ENCODE data around the gene TARS2.

Gene TARS2

GRCh38 chr1:150473659-150474058, 13.6 kb upstream of the TARS2 start:
- WGBS (ENCODE audit: extremely low coverage, insufficient coverage, insufficient read length), result no CpG with 5 or more reads among the region's 4 CpGs

GRCh38 chr1:150474869-150475268, 12.3 kb upstream of the TARS2 start:
- no peak overlapping the region for H4K12ac ChIP-seq (ENCODE audit: low read depth, low read length)
- no peak overlapping the region for H3K27ac ChIP-seq (ENCODE audit: low read depth, low read length)
- no peaks in the 10 kb centered on the region for H3K79me2 ChIP-seq (ENCODE audit: control insufficient read depth, insufficient read depth, low read length, poor library complexity)
- H3K4ac ChIP-seq (ENCODE audit: low read depth, low read length), result no peak overlapping the region
- H3K36me3 ChIP-seq (ENCODE audit: control insufficient read depth in 1 of 2, insufficient read depth in 2 of 2, low read length in 2 of 2), result peaks cover 25 to 28% of the 10 kb centered on the region in 2 experiments
- H3K23ac ChIP-seq (ENCODE audit: low read length), result no peak overlapping the region
- WGBS (ENCODE audit: extremely low coverage, insufficient coverage, insufficient read length), result no CpG with 5 or more reads among the region's 4 CpGs
- no peaks in the 10 kb centered on the region for H3K9me3 ChIP-seq (ENCODE audit: insufficient read depth, low read depth, low read length)
- H4K91ac ChIP-seq (ENCODE audit: low read depth, low read length), result no peak overlapping the region
- H3K9ac ChIP-seq (ENCODE audit: low read length), result no peak overlapping the region
- no peak for DNase-seq
- no peak overlapping the region for H3K4me3 ChIP-seq (ENCODE audit: low read depth, low read length)
- no peak overlapping the region for H4K8ac ChIP-seq (ENCODE audit: low read depth, low read length)
- no peak overlapping the region for H3K4me2 ChIP-seq (ENCODE audit: low read length)
- H3K18ac ChIP-seq (ENCODE audit: low read length), result no peak overlapping the region
- no peak overlapping the region for H2BK120ac ChIP-seq (ENCODE audit: insufficient read depth, low read length, poor library complexity)
- H3K79me1 ChIP-seq (ENCODE audit: low read length), result no peaks in the 10 kb centered on the region
- H2AFZ ChIP-seq (ENCODE audit: insufficient read depth, low read length, poor library complexity), result no peak overlapping the region
- H3K14ac ChIP-seq (ENCODE audit: low read length), result no peak overlapping the region
- no peak overlapping the region for H2BK5ac ChIP-seq (ENCODE audit: low read depth, low read length, poor library complexity)
- no peak overlapping the region for H2AK5ac ChIP-seq (ENCODE audit: low read length)
- H3K27me3 ChIP-seq (ENCODE audit: insufficient read depth, low read length), result no peaks in the 10 kb centered on the region
- H3K4me1 ChIP-seq (ENCODE audit: control insufficient read depth in 1 of 2, insufficient read depth in 2 of 2, low read length in 2 of 2), result no peaks in the 10 kb centered on the region
- H2BK12ac ChIP-seq (ENCODE audit: low read length), result no peak overlapping the region

More at GRCh38 chr1:150473659-150474058, 13.6 kb upstream of the TARS2 start:
- no peak overlapping the region for H3K14ac ChIP-seq (ENCODE audit: low read length)
- no peak overlapping the region for H4K8ac ChIP-seq (ENCODE audit: low read depth, low read length)
- peaks cover 27 to 28% of the 10 kb centered on the region in 2 experiments for H3K36me3 ChIP-seq (ENCODE audit: control insufficient read depth in 1 of 2, insufficient read depth in 2 of 2, low read length in 2 of 2)
- H4K91ac ChIP-seq (ENCODE audit: low read depth, low read length), result no peak overlapping the region
- H3K4ac ChIP-seq (ENCODE audit: low read depth, low read length), result no peak overlapping the region
- no peaks in the 10 kb centered on the region for H3K27me3 ChIP-seq (ENCODE audit: insufficient read depth, low read length)
- no peak overlapping the region for H2BK5ac ChIP-seq (ENCODE audit: low read depth, low read length, poor library complexity)
- H3K4me1 ChIP-seq (ENCODE audit: control insufficient read depth in 1 of 2, insufficient read depth in 2 of 2, low read length in 2 of 2), result no peaks in the 10 kb centered on the region
- H4K12ac ChIP-seq (ENCODE audit: low read depth, low read length), result no peak overlapping the region
- no peak overlapping the region for H2BK12ac ChIP-seq (ENCODE audit: low read length)
- no peak overlapping the region for H2AFZ ChIP-seq (ENCODE audit: insufficient read depth, low read length, poor library complexity)
- H3K9ac ChIP-seq (ENCODE audit: low read length), result no peak overlapping the region
- no peak overlapping the region for H3K18ac ChIP-seq (ENCODE audit: low read length)
- no peaks in the 10 kb centered on the region for H3K9me3 ChIP-seq (ENCODE audit: insufficient read depth, low read depth, low read length)
- H3K4me2 ChIP-seq (ENCODE audit: low read length), result no peak overlapping the region
- DNase-seq, result no peak
- no peak overlapping the region for H2BK120ac ChIP-seq (ENCODE audit: insufficient read depth, low read length, poor library complexity)
- no peaks in the 10 kb centered on the region for H3K79me1 ChIP-seq (ENCODE audit: low read length)
- no peak overlapping the region for H3K4me3 ChIP-seq (ENCODE audit: low read depth, low read length)
- H3K79me2 ChIP-seq (ENCODE audit: control insufficient read depth, insufficient read depth, low read length, poor library complexity), result no peaks in the 10 kb centered on the region
- no peak overlapping the region for H3K27ac ChIP-seq (ENCODE audit: low read depth, low read length)
- H2AK5ac ChIP-seq (ENCODE audit: low read length), result no peak overlapping the region
- H3K23ac ChIP-seq (ENCODE audit: low read length), result no peak overlapping the region

DNA sequence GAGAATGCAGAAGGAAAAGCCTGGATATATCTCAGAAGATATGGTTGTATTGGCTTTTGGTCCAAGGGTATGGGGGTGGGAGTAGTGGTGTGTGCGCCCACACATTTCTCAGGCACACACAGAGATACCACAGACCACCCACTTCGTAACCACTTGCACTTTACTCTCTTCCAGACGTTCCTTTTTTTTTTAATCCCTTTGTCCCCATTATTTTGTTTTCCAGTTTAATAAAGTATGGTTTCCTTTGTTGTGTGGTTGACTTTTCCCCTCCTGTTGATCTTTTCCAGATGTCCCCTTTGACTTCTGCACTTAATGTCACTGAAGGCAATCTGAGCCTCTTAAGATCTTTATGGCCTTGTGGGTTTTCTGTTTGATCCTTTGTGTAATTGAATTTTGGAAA, 10.5 kb upstream of the TARS2 start:
- Histone ChIP-seq H3K4me3 (ENCODE audit: low read depth, low read length) (no peak overlapping the region), H3K9ac (ENCODE audit: low read length) (no peak overlapping the region), H2AFZ (ENCODE audit: insufficient read depth, low read length, poor library complexity) (no peak overlapping the region), H4K91ac (ENCODE audit: low read depth, low read length) (no peak overlapping the region), H3K79me1 (ENCODE audit: low read length) (no peaks in the 10 kb centered on the region), H3K14ac (ENCODE audit: low read length) (no peak overlapping the region), H3K27me3 (ENCODE audit: insufficient read depth, low read length) (no peaks in the 10 kb centered on the region), H4K12ac (ENCODE audit: low read depth, low read length) (no peak overlapping the region), H3K36me3 (ENCODE audit: control insufficient read depth in 1 of 2, insufficient read depth in 2 of 2, low read length in 2 of 2) (peaks cover 14% of the 10 kb centered on the region in 2 experiments), H4K8ac (ENCODE audit: low read depth, low read length) (no peak overlapping the region), H2AK5ac (ENCODE audit: low read length) (no peak overlapping the region), H2BK120ac (ENCODE audit: insufficient read depth, low read length, poor library complexity) (no peak overlapping the region), H3K23ac (ENCODE audit: low read length) (no peak overlapping the region), H3K79me2 (ENCODE audit: control insufficient read depth, insufficient read depth, low read length, poor library complexity) (no peaks in the 10 kb centered on the region), H3K27ac (ENCODE audit: low read depth, low read length) (no peak overlapping the region), H3K4me2 (ENCODE audit: low read length) (no peak overlapping the region), H2BK12ac (ENCODE audit: low read length) (no peak overlapping the region), H3K18ac (ENCODE audit: low read length) (no peak overlapping the region), H3K9me3 (ENCODE audit: insufficient read depth, low read depth, low read length) (no peaks in the 10 kb centered on the region), H3K4me1 (ENCODE audit: control insufficient read depth in 1 of 2, insufficient read depth in 2 of 2, low read length in 2 of 2) (no peaks in the 10 kb centered on the region), H2BK5ac (ENCODE audit: low read depth, low read length, poor library complexity) (no peak overlapping the region), H3K4ac (ENCODE audit: low read depth, low read length) (no peak overlapping the region)
- DNase-seq, result no peak
- WGBS (ENCODE audit: extremely low coverage, insufficient coverage, insufficient read length), result no CpG with 5 or more reads among the region's 3 CpGs

DNA sequence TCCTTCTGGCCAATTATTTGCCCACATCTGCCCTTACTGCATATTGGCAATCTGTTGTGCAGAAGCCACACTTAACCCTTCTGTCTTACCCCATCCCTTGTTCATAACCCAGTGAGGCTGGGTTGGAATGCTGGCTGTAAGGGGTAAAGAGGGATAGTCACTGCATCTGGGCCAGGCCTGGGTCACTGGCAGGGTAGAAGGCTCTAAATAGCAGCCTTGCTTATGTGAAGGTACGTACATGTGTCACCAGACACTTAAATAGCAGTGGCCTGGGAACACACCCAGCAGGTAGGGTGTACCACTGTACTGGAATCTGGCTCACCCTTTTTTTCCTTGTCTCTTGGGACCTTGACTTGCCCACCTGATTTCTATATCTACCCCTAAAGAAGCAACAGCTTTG, 9.9 kb upstream of the TARS2 start:
- Histone ChIP-seq H4K12ac (ENCODE audit: low read depth, low read length) (no peak overlapping the region), H3K79me1 (ENCODE audit: low read length) (no peaks in the 10 kb centered on the region), H2BK120ac (ENCODE audit: insufficient read depth, low read length, poor library complexity) (no peak overlapping the region), H3K27me3 (ENCODE audit: insufficient read depth, low read length) (no peaks in the 10 kb centered on the region), H2BK12ac (ENCODE audit: low read length) (no peak overlapping the region), H4K8ac (ENCODE audit: low read depth, low read length) (no peak overlapping the region), H3K9me3 (ENCODE audit: insufficient read depth, low read depth, low read length) (no peaks in the 10 kb centered on the region), H3K23ac (ENCODE audit: low read length) (peak overlapping the region; percentile 4), H3K14ac (ENCODE audit: low read length) (no peak overlapping the region), H3K9ac (ENCODE audit: low read length) (no peak overlapping the region), H3K36me3 (ENCODE audit: control insufficient read depth in 1 of 2, insufficient read depth in 2 of 2, low read length in 2 of 2) (peaks cover 8% of the 10 kb centered on the region in 2 experiments), H2AK5ac (ENCODE audit: low read length) (no peak overlapping the region), H2AFZ (ENCODE audit: insufficient read depth, low read length, poor library complexity) (no peak overlapping the region), H3K4me1 (ENCODE audit: control insufficient read depth in 1 of 2, insufficient read depth in 2 of 2, low read length in 2 of 2) (no peaks in the 10 kb centered on the region), H3K4ac (ENCODE audit: low read depth, low read length) (no peak overlapping the region), H2BK5ac (ENCODE audit: low read depth, low read length, poor library complexity) (no peak overlapping the region), H3K79me2 (ENCODE audit: control insufficient read depth, insufficient read depth, low read length, poor library complexity) (no peaks in the 10 kb centered on the region), H3K4me3 (ENCODE audit: low read depth, low read length) (no peak overlapping the region), H4K91ac (ENCODE audit: low read depth, low read length) (no peak overlapping the region), H3K27ac (ENCODE audit: low read depth, low read length) (no peak overlapping the region), H3K4me2 (ENCODE audit: low read length) (no peak overlapping the region), H3K18ac (ENCODE audit: low read length) (no peak overlapping the region)
- DNase-seq, result no peak
- WGBS (ENCODE audit: extremely low coverage, insufficient coverage, insufficient read length), result no CpG with 5 or more reads among the region's 1 CpG
